Breast epithelium (tissue), 3 donors: ENCODE measurements around the gene LMO1.

Source experiments
- POLR2A ChIP-seq: fragments of 450-650 bp; IDR thresholded peaks from one replicate; pipeline ENCODE4 v1.6.1; 2016; ENCODE audit warnings: antibody characterized with exemption, mild to moderate bottlenecking, moderate library complexity
- TF ChIP-seq, protein P1 (sequence below), 3 donors: fragments of 450-650 bp; IDR thresholded peaks; one replicate each; pipeline ENCODE4 v1.5.1; 2016 to 2017; ENCODE audit warnings: antibody characterized with exemption in 3 of 3, mild to moderate bottlenecking in 3 of 3, moderate library complexity in 3 of 3

DNA sequence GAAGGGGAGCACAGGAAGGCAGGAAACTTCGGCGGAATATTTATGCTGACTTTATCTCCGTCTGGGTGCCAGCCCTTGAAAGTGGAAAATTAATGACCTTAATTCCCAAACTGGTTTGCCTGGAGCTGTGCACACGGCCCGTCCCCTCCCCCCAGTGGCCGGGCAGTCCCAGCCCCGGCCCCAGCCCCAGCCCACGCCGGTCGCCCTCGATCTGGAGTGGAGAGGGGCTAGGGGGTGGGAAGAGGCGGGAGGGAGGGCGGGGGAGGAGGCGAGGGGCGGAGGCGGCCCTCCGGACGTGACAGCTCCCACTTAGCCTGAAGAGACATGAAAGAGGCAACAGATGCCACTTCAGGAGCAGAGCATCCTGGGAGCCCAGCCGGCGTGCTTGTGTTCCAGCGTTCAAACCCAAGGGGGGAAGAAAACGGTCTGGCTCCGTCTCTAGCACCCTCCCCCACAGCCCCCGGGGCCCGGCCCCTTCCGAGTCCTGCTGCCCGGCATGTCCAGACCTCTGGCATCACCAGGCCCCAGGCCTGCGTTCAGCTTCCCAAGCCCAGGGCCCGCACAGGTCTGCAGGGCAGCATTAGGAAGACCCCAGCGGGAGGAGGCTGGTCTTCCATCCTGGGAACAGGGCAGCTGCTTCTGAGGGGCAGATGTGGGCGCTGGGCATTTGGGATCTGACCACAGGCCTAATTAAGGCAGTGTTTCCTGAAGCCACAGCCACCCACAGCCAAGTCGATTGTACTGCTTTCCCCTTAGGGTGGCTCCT is 20.0 kb upstream of the LMO1 start:
- no peak for TF ChIP-seq POLR2A
- TF ChIP-seq, protein P1, sequence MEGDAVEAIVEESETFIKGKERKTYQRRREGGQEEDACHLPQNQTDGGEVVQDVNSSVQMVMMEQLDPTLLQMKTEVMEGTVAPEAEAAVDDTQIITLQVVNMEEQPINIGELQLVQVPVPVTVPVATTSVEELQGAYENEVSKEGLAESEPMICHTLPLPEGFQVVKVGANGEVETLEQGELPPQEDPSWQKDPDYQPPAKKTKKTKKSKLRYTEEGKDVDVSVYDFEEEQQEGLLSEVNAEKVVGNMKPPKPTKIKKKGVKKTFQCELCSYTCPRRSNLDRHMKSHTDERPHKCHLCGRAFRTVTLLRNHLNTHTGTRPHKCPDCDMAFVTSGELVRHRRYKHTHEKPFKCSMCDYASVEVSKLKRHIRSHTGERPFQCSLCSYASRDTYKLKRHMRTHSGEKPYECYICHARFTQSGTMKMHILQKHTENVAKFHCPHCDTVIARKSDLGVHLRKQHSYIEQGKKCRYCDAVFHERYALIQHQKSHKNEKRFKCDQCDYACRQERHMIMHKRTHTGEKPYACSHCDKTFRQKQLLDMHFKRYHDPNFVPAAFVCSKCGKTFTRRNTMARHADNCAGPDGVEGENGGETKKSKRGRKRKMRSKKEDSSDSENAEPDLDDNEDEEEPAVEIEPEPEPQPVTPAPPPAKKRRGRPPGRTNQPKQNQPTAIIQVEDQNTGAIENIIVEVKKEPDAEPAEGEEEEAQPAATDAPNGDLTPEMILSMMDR (IDR thresholded peaks at IDR 0.05) = no peak
